Measurements from ENCODE around the gene KRTAP10-2. TPM values are rescaled to one million over a fixed set of nuclear protein-coding genes. Genes with fewer than 3 reads are reported as not detected.

The KRTAP10-2 gene
- polyA plus RNA-seq, 3 donors from 2014 or later: not detected

GRCh38 chr21:44502171-44502958 is 48.9 kb downstream of the KRTAP10-2 start:
- Mint-ChIP-seq H3K4me1 (no peaks in the 10 kb centered on the region), H3K36me3 (no peaks in the 10 kb centered on the region), H3K27me3 (ENCODE audit: low read depth in 3 of 3) (peaks cover 0 to 6% (median 2%) of the 10 kb centered on the region in 3 donors), H3K4me3 (no peak overlapping the region), H3K9me3 (no peaks in the 10 kb centered on the region), H3K27ac (no peak overlapping the region)
- DNase-seq: no peak

Other genes with a start within 250 kb of the KRTAP10-2 start
- 10 to 100 TPM; 30.0 to 36.4 (median 31.6) TPM for gene CFAP410, start 212.1 kb downstream of the KRTAP10-2 start, polyA plus RNA-seq
- gene TRPM2, start 197.9 kb downstream of the KRTAP10-2 start, polyA plus RNA-seq: 10 to 100 TPM in 1 of 3 donors, 1 to 10 TPM in 2; 3.0 to 11.1 (median 4.4) TPM
- gene LRRC3, start 96.0 kb downstream of the KRTAP10-2 start, polyA plus RNA-seq: under 1 TPM in 1 of 3 donors, not detected in 2; 0.29 TPM
- gene KRTAP10-1, start 11.3 kb downstream of the KRTAP10-2 start, polyA plus RNA-seq: not detected
- gene KRTAP10-3, start 7.3 kb upstream of the KRTAP10-2 start, polyA plus RNA-seq: not detected
- not detected for gene KRTAP10-4, start 22.2 kb upstream of the KRTAP10-2 start, polyA plus RNA-seq
- not detected for gene KRTAP10-5, start 29.1 kb upstream of the KRTAP10-2 start, polyA plus RNA-seq
- gene KRTAP10-6, start 41.0 kb upstream of the KRTAP10-2 start, polyA plus RNA-seq: not detected
- gene KRTAP10-7, start 49.1 kb upstream of the KRTAP10-2 start, polyA plus RNA-seq: not detected
- gene KRTAP10-8, start 60.6 kb upstream of the KRTAP10-2 start, polyA plus RNA-seq: not detected
- not detected for gene KRTAP10-9, start 75.6 kb upstream of the KRTAP10-2 start, polyA plus RNA-seq
- not detected for gene KRTAP10-10, start 85.9 kb upstream of the KRTAP10-2 start, polyA plus RNA-seq
- gene KRTAP10-11, start 94.9 kb upstream of the KRTAP10-2 start, polyA plus RNA-seq: not detected
- gene KRTAP12-4, start 103.2 kb upstream of the KRTAP10-2 start, polyA plus RNA-seq: not detected
- 1 to 10 TPM in 1 of 3 donors, not detected in 2; 1.3 TPM for gene KRTAP12-3, start 106.4 kb upstream of the KRTAP10-2 start, polyA plus RNA-seq
- gene KRTAP12-2, start 115.4 kb upstream of the KRTAP10-2 start, polyA plus RNA-seq: not detected
- not detected for gene KRTAP12-1, start 130.7 kb upstream of the KRTAP10-2 start, polyA plus RNA-seq
- not detected for gene KRTAP10-12, start 145.7 kb upstream of the KRTAP10-2 start, polyA plus RNA-seq
- gene TSPEAR, start 160.1 kb upstream of the KRTAP10-2 start, polyA plus RNA-seq: not detected

Data from immature natural killer cell (primary cell).